K562 (cell line): ENCODE measurements around the gene CCDC32. TPM values are rescaled to one million over a fixed set of nuclear protein-coding genes. Genes with fewer than 3 reads are reported as not detected.

ENCODE experiments used
- ARHGAP35 ChIP-seq: fragments of 450-650 bp; IDR thresholded peaks from 2 replicates; pipeline ENCODE4 v1.6.1; 2018; ENCODE audit not compliant: partially characterized antibody
- ARID3B ChIP-seq: fragments of 250-450 bp; sonication (Bioruptor Pico); IDR thresholded peaks from 2 replicates; pipeline ENCODE4 v1.4.0; 2020; ENCODE audit warnings: borderline replicate concordance
- BRD9 ChIP-seq: fragments of 450-650 bp; IDR thresholded peaks from 2 replicates; pipeline ENCODE4 v1.6.1; 2018; ENCODE audit warnings: low read depth; ENCODE audit not compliant: partially characterized antibody
- CBFA2T2 ChIP-seq: fragments of 450-650 bp; conservative IDR thresholded peaks from 2 replicates; pipeline ENCODE4 v1.6.1; 2017; ENCODE audit warnings: mild to moderate bottlenecking
- GATA2 ChIP-seq: sonication (generic); formaldehyde crosslinking; IDR thresholded peaks from 2 replicates; pipeline ENCODE4 v1.4.0; 2020; ENCODE audit warnings: mild to moderate bottlenecking, missing genetic modification reagents
- HMBOX1 ChIP-seq: sonication (generic); IDR thresholded peaks from 2 replicates; pipeline ENCODE4 v1.6.1; 2016
- JUND ChIP-seq, 2 experiments: IDR thresholded peaks; 2 replicates in 1 of 2; 3 replicates in 1 of 2; pipeline ENCODE4 v1.6.1; 2011; ENCODE audit warnings: borderline replicate concordance in 2 of 2, low read depth in 2 of 2, low read length in 2 of 2, improper control_type of control experiment in 1 of 2, missing biosample characterization in 1 of 2, missing genetic modification characterization in 1 of 2, missing genetic modification reagents in 1 of 2
- KDM4B ChIP-seq, 2 experiments: fragments of 450-650 bp in 1 of 2; sonication (generic) in 1 of 2; IDR thresholded peaks; 2 replicates each; pipeline ENCODE4 v1.6.1; 2016 to 2017; ENCODE audit warnings: borderline replicate concordance in 2 of 2, antibody characterized with exemption in 1 of 2, low read depth in 1 of 2, mild to moderate bottlenecking in 1 of 2
- MEIS2 ChIP-seq: fragments of 450-650 bp; IDR thresholded peaks from 2 replicates; pipeline ENCODE4 v1.6.1; 2014; ENCODE audit warnings: mild to moderate bottlenecking; ENCODE audit not compliant: partially characterized antibody
- PKNOX1 ChIP-seq: fragments of 450-650 bp; IDR thresholded peaks from 2 replicates; pipeline ENCODE4 v1.6.1; 2016
- PREB ChIP-seq: sonication (generic); formaldehyde crosslinking; IDR thresholded peaks from 2 replicates; pipeline ENCODE4 v1.8.1; 2023; ENCODE audit warnings: mild to moderate bottlenecking, missing genetic modification reagents
- SAP30 ChIP-seq: fragments of 200-600 bp; sonication (generic); IDR thresholded peaks from 2 replicates; pipeline ENCODE4 v1.6.1; 2012; ENCODE audit warnings: borderline replicate concordance, low read depth, mild to moderate bottlenecking, moderate library complexity, low read length, control low read depth, inconsistent platforms; ENCODE audit not compliant: insufficient read depth, poor library complexity, severe bottlenecking
- SETDB1 ChIP-seq: IDR thresholded peaks from one replicate; pipeline ENCODE4 v1.6.1; 2012; ENCODE audit warnings: low read length, control low read depth, inconsistent platforms
- SLC30A9 ChIP-seq: fragments of 250-450 bp; sonication (Bioruptor Pico); IDR thresholded peaks from 2 replicates; pipeline ENCODE4 v1.8.0; 2022; ENCODE audit warnings: mild to moderate bottlenecking, moderate library complexity
- SMARCB1 ChIP-seq: IDR thresholded peaks from 2 replicates; pipeline ENCODE4 v1.6.1; 2011; ENCODE audit warnings: improper control_type of control experiment, low read depth; ENCODE audit not compliant: insufficient read length
- SRSF9 ChIP-seq: fragments of 200-400 bp; formaldehyde crosslinking; IDR thresholded peaks from 2 replicates; pipeline ENCODE4 v1.6.1; 2017; ENCODE audit warnings: low read depth, low read length, borderline replicate concordance
- TAF9B ChIP-seq: fragments of 450-650 bp; IDR thresholded peaks from 2 replicates; pipeline ENCODE4 v1.6.1; 2018; ENCODE audit warnings: mild to moderate bottlenecking; ENCODE audit not compliant: partially characterized antibody
- TEAD2 ChIP-seq: fragments of 450-650 bp; IDR thresholded peaks from 2 replicates; pipeline ENCODE4 v1.6.1; 2016; ENCODE audit warnings: missing genetic modification characterization, control low read depth, missing compliant biosample characterization
- THRAP3 ChIP-seq: fragments of 450-650 bp; IDR thresholded peaks from 2 replicates; pipeline ENCODE4 v1.6.1; 2016; ENCODE audit warnings: mild to moderate bottlenecking, inconsistent platforms, borderline replicate concordance
- TSHZ1 ChIP-seq: fragments of 250-450 bp; sonication (Bioruptor Pico); IDR thresholded peaks from 2 replicates; pipeline ENCODE4 v1.4.0; 2020; ENCODE audit warnings: mild to moderate bottlenecking, moderate library complexity
- ZNF696 ChIP-seq: fragments of 250-450 bp; sonication (Bioruptor Pico); conservative IDR thresholded peaks from 2 replicates; pipeline ENCODE4 v1.4.0; 2020; ENCODE audit warnings: mild to moderate bottlenecking, moderate library complexity
- polyA plus RNA-seq, 8 experiments: library from polyadenylated mRNA; depleted of rRNA in 4 of 8; stranded (reverse) in 5 of 8; unstranded in 3 of 8; fragments of >200 nt; fragmentation: Nextera tagmentation in 2 of 8; fragmentation: Illumina TruSeq in 1 of 8; extraction: Ambion mirVana in 2 of 8; extraction: Trizol in 1 of 8; gene quantifications; 2 replicates each; pipeline versions ENCODE4 v1.2.1 to v1.2.3, GENCODE V29; 2011 to 2014; ENCODE audit warnings: inconsistent platforms in 1 of 8, missing spikeins in 1 of 8
- total RNA-seq, 7 experiments: library from RNA; depleted of rRNA in 6 of 7; stranded (reverse); fragments of >200 nt in 6 of 7; fragmentation: Illumina TruSeq in 2 of 7; extraction: Trizol in 2 of 7; gene quantifications; 2 replicates each; pipeline versions ENCODE4 v1.2.1 to v1.2.3, GENCODE V29; 2011 to 2021; ENCODE audit warnings: low replicate concordance in 1 of 7

The CCDC32 gene
- total and polyA plus RNA-seq, 9 of the 15 experiments (the other 6 are each of a cell fraction or from before 2014, with no cell fraction given): 22.2 to 94.8 (median 37.1) TPM

GRCh38 chr15:40567111-40567510 lies 2.3 kb upstream of the CCDC32 start (continued):
- no peak for TF ChIP-seq TSHZ1 (CRISPR knock-in tag)
- TF ChIP-seq JUND (IDR thresholded peaks at IDR 0.05; ENCODE audit: borderline replicate concordance, low read depth, low read length): 0 out of 2 replicates have a peak, but pooled peaks have one; percentile 20
- no peak; the same call in 2 of the 3 replicates for TF ChIP-seq JUND (tag; IDR thresholded peaks at IDR 0.05; ENCODE audit: borderline replicate concordance, low read depth, low read length)
- no peak for TF ChIP-seq SMARCB1
- TF ChIP-seq PREB: no peak
- no peak for TF ChIP-seq TEAD2 (tag)
- no peak for TF ChIP-seq SAP30
- no peak for TF ChIP-seq CBFA2T2
- no peak for TF ChIP-seq SLC30A9
- no peak for TF ChIP-seq HMBOX1
- TF ChIP-seq ZNF696 (CRISPR knock-in tag): no peak
- TF ChIP-seq ARHGAP35: no peak
- TF ChIP-seq BRD9: peak; percentile 24
- TF ChIP-seq SRSF9: no peak
- TF ChIP-seq TAF9B: no peak
- TF ChIP-seq PKNOX1: no peak
- TF ChIP-seq GATA2 (CRISPR knock-in tag): no peak
- no peak for TF ChIP-seq KDM4B (IDR thresholded peaks at IDR 0.05; ENCODE audit: borderline replicate concordance in 2 of 2, low read depth in 1 of 2)
- no peak for TF ChIP-seq THRAP3
- TF ChIP-seq MEIS2: no peak
- no peak for TF ChIP-seq ARID3B (CRISPR knock-in tag)
- no peak for TF ChIP-seq SETDB1
